H9 (cell line): ENCODE measurements around the gene GFM2. TPM values are rescaled to one million over a fixed set of nuclear protein-coding genes. Genes with fewer than 3 reads are reported as not detected.
A peak's percentile ranks its signal among the peaks of the same experiment; 100 is the strongest.

ENCODE experiments used
- DNase-seq: peaks from one replicate; pipeline ENCODE4 v3.0.0-alpha.2; 2017
- H2AFZ ChIP-seq: one replicate; pipeline ENCODE4 v1.6.1; 2013; ENCODE audit warnings: mild to moderate bottlenecking, low read length, control low read depth, moderate library complexity
- H2AK5ac ChIP-seq: 2 replicates; pipeline ENCODE4 v1.6.1; 2013; ENCODE audit warnings: low read length, control low read depth, mixed read lengths; ENCODE audit not compliant: insufficient read length
- H2BK120ac ChIP-seq: one replicate; pipeline ENCODE4 v1.6.1; 2013; ENCODE audit warnings: low read depth, mild to moderate bottlenecking, low read length, control low read depth, inconsistent platforms; ENCODE audit not compliant: poor library complexity, severe bottlenecking
- H2BK12ac ChIP-seq: 2 replicates; pipeline ENCODE4 v1.6.1; 2013; ENCODE audit warnings: low read length, control low read depth, mixed read lengths, low read depth; ENCODE audit not compliant: insufficient read length
- H2BK15ac ChIP-seq: 2 replicates; pipeline ENCODE4 v1.6.1; 2013; ENCODE audit warnings: low read depth, low read length, control low read depth
- H2BK20ac ChIP-seq: one replicate; pipeline ENCODE4 v1.6.1; 2013; ENCODE audit warnings: low read depth, mild to moderate bottlenecking, low read length, control low read depth, inconsistent platforms; ENCODE audit not compliant: poor library complexity, severe bottlenecking
- H2BK5ac ChIP-seq: 2 replicates; pipeline ENCODE4 v1.6.1; 2013; ENCODE audit warnings: low read length, control low read depth, mixed read lengths; ENCODE audit not compliant: insufficient read length
- H3K14ac ChIP-seq: 2 replicates; pipeline ENCODE4 v1.6.1; 2013; ENCODE audit warnings: low read length, control low read depth; ENCODE audit not compliant: insufficient read depth
- H3K18ac ChIP-seq: 2 replicates; pipeline ENCODE4 v1.6.1; 2013; ENCODE audit warnings: low read depth, mild to moderate bottlenecking, mixed read lengths, low read length, control low read depth; ENCODE audit not compliant: insufficient read length
- H3K23ac ChIP-seq: 2 replicates; pipeline ENCODE4 v1.6.1; 2013; ENCODE audit warnings: low read length, control low read depth, mixed read lengths, low read depth; ENCODE audit not compliant: insufficient read length
- H3K23me2 ChIP-seq: 2 replicates; pipeline ENCODE4 v1.6.1; 2013; ENCODE audit warnings: low read depth, mild to moderate bottlenecking, mixed read lengths, low read length, control low read depth; ENCODE audit not compliant: insufficient read length, poor library complexity, severe bottlenecking
- H3K27ac ChIP-seq: 2 replicates; pipeline ENCODE4 v1.5.1; 2013; ENCODE audit warnings: low read length, control low read depth, mixed read lengths, low read depth; ENCODE audit not compliant: insufficient read length
- H3K27me3 ChIP-seq: 2 replicates; pipeline ENCODE4 v1.6.1; 2013; ENCODE audit warnings: low read length, control low read depth, inconsistent platforms; ENCODE audit not compliant: insufficient read depth
- H3K4ac ChIP-seq: 2 replicates; pipeline ENCODE4 v1.6.1; 2013; ENCODE audit warnings: low read depth, mild to moderate bottlenecking, control low read depth, inconsistent platforms, low read length, moderate library complexity
- H3K4me1 ChIP-seq: 2 replicates; pipeline ENCODE4 v1.6.1; 2013; ENCODE audit warnings: low read length, control low read depth, inconsistent platforms; ENCODE audit not compliant: insufficient read depth
- H3K4me2 ChIP-seq: 2 replicates; pipeline ENCODE4 v1.6.1; 2013; ENCODE audit warnings: low read length, control low read depth, mixed read lengths; ENCODE audit not compliant: insufficient read length, insufficient read depth
- H3K56ac ChIP-seq: 2 replicates; pipeline ENCODE4 v1.6.1; 2013; ENCODE audit warnings: low read depth, mild to moderate bottlenecking, mixed read lengths, low read length, control low read depth; ENCODE audit not compliant: insufficient read length
- H3K79me1 ChIP-seq: 2 replicates; pipeline ENCODE4 v1.6.1; 2013; ENCODE audit warnings: low read depth, mild to moderate bottlenecking, moderate library complexity, low read length, control low read depth, inconsistent platforms; ENCODE audit not compliant: insufficient read depth, poor library complexity, severe bottlenecking
- H3K79me2 ChIP-seq: 2 replicates; pipeline ENCODE4 v1.6.1; 2013; ENCODE audit warnings: low read length, control low read depth, inconsistent platforms; ENCODE audit not compliant: insufficient read depth
- H3K9ac ChIP-seq: 2 replicates; pipeline ENCODE4 v1.6.1; 2013; ENCODE audit warnings: low read length, control low read depth, mixed read lengths; ENCODE audit not compliant: insufficient read length; ENCODE audit errors: extremely low read depth
- H3K9me3 ChIP-seq: one replicate; pipeline ENCODE4 v1.6.1; 2013; ENCODE audit warnings: low read depth, low read length, inconsistent platforms; ENCODE audit not compliant: control insufficient read depth
- H3T11ph ChIP-seq: one replicate; pipeline ENCODE4 v1.6.1; 2013; ENCODE audit warnings: mild to moderate bottlenecking, low read length, control low read depth, inconsistent platforms
- H4K20me1 ChIP-seq: one replicate; pipeline ENCODE4 v1.6.1; 2013; ENCODE audit not compliant: control insufficient read depth, insufficient read length, insufficient read depth
- H4K5ac ChIP-seq: 2 replicates; pipeline ENCODE4 v1.6.1; 2013; ENCODE audit warnings: low read depth, mild to moderate bottlenecking, mixed read lengths, low read length, control low read depth; ENCODE audit not compliant: insufficient read length
- H4K8ac ChIP-seq: replicated peaks from 2 replicates; pipeline ENCODE4 v1.6.1; 2013; ENCODE audit warnings: low read length, control low read depth, mixed read lengths, low read depth; ENCODE audit not compliant: insufficient read length
- H4K91ac ChIP-seq: 2 replicates; pipeline ENCODE4 v1.6.1; 2013; ENCODE audit warnings: low read depth, mild to moderate bottlenecking, moderate library complexity, mixed read lengths, low read length, control low read depth; ENCODE audit not compliant: insufficient read length
- H3K27ac Mint-ChIP-seq, 3 experiments: 2 replicates in 2 of 3; 3 replicates in 1 of 3; pipeline ENCODE4 v1.8.0; 2020 to 2021; ENCODE audit warnings: mixed read lengths in 3 of 3, mild to moderate bottlenecking in 1 of 3, moderate library complexity in 1 of 3
- H3K27me3 Mint-ChIP-seq: 2 replicates; pipeline ENCODE4 v1.8.0; 2021; ENCODE audit warnings: low read depth, mild to moderate bottlenecking, moderate library complexity, mixed read lengths
- H3K36me3 Mint-ChIP-seq, 3 experiments: 2 replicates in 2 of 3; 3 replicates in 1 of 3; pipeline ENCODE4 v1.8.0; 2020 to 2021; ENCODE audit warnings: low read depth in 3 of 3, mixed read lengths in 3 of 3; ENCODE audit not compliant: insufficient read depth in 1 of 3
- H3K4me1 Mint-ChIP-seq, 2 experiments: 2 replicates each; pipeline ENCODE4 v1.8.0; 2020; ENCODE audit warnings: mixed read lengths in 2 of 2
- H3K4me3 Mint-ChIP-seq, 2 experiments: 2 replicates in 1 of 2; 3 replicates in 1 of 2; pipeline ENCODE4 v1.8.0; 2020 to 2021; ENCODE audit warnings: mild to moderate bottlenecking in 2 of 2, mixed read lengths in 2 of 2, moderate library complexity in 1 of 2
- H3K9me3 Mint-ChIP-seq, 2 experiments: 2 replicates in 1 of 2; 3 replicates in 1 of 2; pipeline ENCODE4 v1.8.0; 2020; ENCODE audit warnings: mild to moderate bottlenecking in 2 of 2, mixed read lengths in 2 of 2, moderate library complexity in 1 of 2
- CTCF ChIP-seq: fragments of 200-600 bp; sonication (generic); conservative IDR thresholded peaks from 3 replicates; pipeline ENCODE4 v1.8.0; 2021; ENCODE audit warnings: antibody characterized with exemption, mild to moderate bottlenecking
- WGBS: extraction: QIAGEN DNeasy Blood & Tissue Kit; methylation state at CpG from one replicate; pipeline ENCODE4 v1.1.7; 2013; ENCODE audit warnings: missing lambda C conversion rate, low lambda C conversion rate, mixed read lengths; ENCODE audit not compliant: insufficient read length; ENCODE audit errors: extremely low coverage; 5-methylcytosine and 5-hydroxymethylcytosine counted together
- total RNA-seq: library from RNA; stranded (reverse); gene quantifications from 2 replicates; pipeline ENCODE4 v1.2.1, GENCODE V29; 2021

Gene GFM2
- total RNA-seq, 1 experiment from 2014 or later = 30.0 TPM

GRCh38 chr5:74673011-74673790 is 93.7 kb downstream of the GFM2 start:
- no peaks in the 10 kb centered on the region for H4K20me1 ChIP-seq
- no peaks in the 10 kb centered on the region; the same call in 1 of the 2 replicates for H3K79me2 ChIP-seq
- no peak overlapping the region for H3K14ac ChIP-seq
- H3K79me1 ChIP-seq = no peaks in the 10 kb centered on the region
- H4K5ac ChIP-seq = no peak overlapping the region
- no peak overlapping the region for H3K23ac ChIP-seq
- Mint-ChIP-seq H3K27ac (peak overlapping the region in 1 of 3 experiments; percentile 41; a peak in 1 of 7 replicates), H3K36me3 (no peaks in the 10 kb centered on the region; a peak in 1 of 7 replicates), H3K4me3 (no peak overlapping the region; a peak in 1 of 5 replicates), H3K27me3 (no peaks in the 10 kb centered on the region), H3K9me3 (no peaks in the 10 kb centered on the region), H3K4me1 (peaks cover 13 to 20% of the 10 kb centered on the region in 2 experiments)
- no peak overlapping the region for H3K18ac ChIP-seq
- H3K9me3 ChIP-seq = no peaks in the 10 kb centered on the region
- no peaks in the 10 kb centered on the region; the same call in 1 of the 2 replicates for H3K4me1 ChIP-seq
- H3K27ac ChIP-seq = no peak overlapping the region
- no peak overlapping the region for H2BK15ac ChIP-seq
- H2AFZ ChIP-seq = no peak overlapping the region
- H3K23me2 ChIP-seq = no peaks in the 10 kb centered on the region
- H3K56ac ChIP-seq = no peak overlapping the region
- H3K27me3 ChIP-seq = no peaks in the 10 kb centered on the region
- H2AK5ac ChIP-seq = no peak overlapping the region
- no peak overlapping the region for H4K8ac ChIP-seq
- H2BK120ac ChIP-seq = no peak overlapping the region
- H3T11ph ChIP-seq = no peak overlapping the region
- H3K4me2 ChIP-seq = no peak overlapping the region
- H2BK20ac ChIP-seq = no peak overlapping the region
- no CpG with 5 or more reads among the region's 6 CpGs for WGBS
- no peak overlapping the region for H2BK12ac ChIP-seq
- H4K91ac ChIP-seq = no peak overlapping the region
- peak; percentile 66; the same call in 2 of the 3 replicates for TF ChIP-seq CTCF
- no peak overlapping the region for H2BK5ac ChIP-seq
- H3K4ac ChIP-seq = no peak overlapping the region
- H3K9ac ChIP-seq = no peak overlapping the region
- no peak for DNase-seq
